Thyroid gland (tissue), 4 donors: Measurements from ENCODE around the gene HMCN2.

ENCODE experiments used
- POLR2A ChIP-seq, 2 donors: fragments of 450-650 bp; IDR thresholded peaks; one replicate each; pipeline ENCODE4 v1.6.1; 2017; ENCODE audit warnings: antibody characterized with exemption in 2 of 2, mild to moderate bottlenecking in 2 of 2, moderate library complexity in 1 of 2
- TF ChIP-seq, protein P1 (sequence below), 6 experiments: fragments of 200-600 bp in 3 of 6; fragments of 450-650 bp in 3 of 6; sonication (generic) in 3 of 6; IDR thresholded peaks; one replicate each; pipeline ENCODE4 v1.5.1; 2016 to 2019; ENCODE audit warnings: antibody characterized with exemption in 6 of 6, mild to moderate bottlenecking in 2 of 6, inconsistent platforms in 1 of 6, moderate library complexity in 1 of 6

GRCh38 chr9:130467316-130467715 lies 201.8 kb downstream of the HMCN2 start:
- TF ChIP-seq, protein P1, sequence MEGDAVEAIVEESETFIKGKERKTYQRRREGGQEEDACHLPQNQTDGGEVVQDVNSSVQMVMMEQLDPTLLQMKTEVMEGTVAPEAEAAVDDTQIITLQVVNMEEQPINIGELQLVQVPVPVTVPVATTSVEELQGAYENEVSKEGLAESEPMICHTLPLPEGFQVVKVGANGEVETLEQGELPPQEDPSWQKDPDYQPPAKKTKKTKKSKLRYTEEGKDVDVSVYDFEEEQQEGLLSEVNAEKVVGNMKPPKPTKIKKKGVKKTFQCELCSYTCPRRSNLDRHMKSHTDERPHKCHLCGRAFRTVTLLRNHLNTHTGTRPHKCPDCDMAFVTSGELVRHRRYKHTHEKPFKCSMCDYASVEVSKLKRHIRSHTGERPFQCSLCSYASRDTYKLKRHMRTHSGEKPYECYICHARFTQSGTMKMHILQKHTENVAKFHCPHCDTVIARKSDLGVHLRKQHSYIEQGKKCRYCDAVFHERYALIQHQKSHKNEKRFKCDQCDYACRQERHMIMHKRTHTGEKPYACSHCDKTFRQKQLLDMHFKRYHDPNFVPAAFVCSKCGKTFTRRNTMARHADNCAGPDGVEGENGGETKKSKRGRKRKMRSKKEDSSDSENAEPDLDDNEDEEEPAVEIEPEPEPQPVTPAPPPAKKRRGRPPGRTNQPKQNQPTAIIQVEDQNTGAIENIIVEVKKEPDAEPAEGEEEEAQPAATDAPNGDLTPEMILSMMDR (IDR thresholded peaks at IDR 0.05): no peak
- no peak for TF ChIP-seq POLR2A (IDR thresholded peaks at IDR 0.05)
